Endodermal cell (in vitro differentiated cells): ENCODE data around the gene P2RX2. TPM values are rescaled to one million over a fixed set of nuclear protein-coding genes. Genes with fewer than 3 reads are reported as not detected.

Experiments
- DNase-seq: peaks from one replicate; pipeline ENCODE4 v3.0.0-alpha.2; 2017
- H3K27ac ChIP-seq: 2 replicates; pipeline ENCODE4 v1.5.1; 2013; ENCODE audit warnings: mild to moderate bottlenecking, low read depth, low read length, moderate library complexity
- H3K27me3 ChIP-seq: 2 replicates; pipeline ENCODE4 v1.6.1; 2013; ENCODE audit warnings: mild to moderate bottlenecking, low read length, moderate library complexity; ENCODE audit not compliant: insufficient read depth, control insufficient read depth, poor library complexity, severe bottlenecking
- H3K36me3 ChIP-seq: 2 replicates; pipeline ENCODE4 v1.7.0; 2013; ENCODE audit warnings: mild to moderate bottlenecking, low read length, moderate library complexity; ENCODE audit not compliant: control insufficient read depth, insufficient read depth
- H3K4me1 ChIP-seq: one replicate; pipeline ENCODE4 v1.7.0; 2013; ENCODE audit warnings: low read length; ENCODE audit not compliant: control insufficient read depth, insufficient read depth
- H3K4me3 ChIP-seq: 2 replicates; pipeline ENCODE4 v1.5.1; 2013; ENCODE audit warnings: mild to moderate bottlenecking, low read length, moderate library complexity
- H3K9ac ChIP-seq: 2 replicates; pipeline ENCODE4 v1.6.1; 2013; ENCODE audit warnings: mild to moderate bottlenecking, low read length, moderate library complexity; ENCODE audit not compliant: poor library complexity, severe bottlenecking; ENCODE audit errors: extremely low read depth
- H3K9me3 ChIP-seq: 2 replicates; pipeline ENCODE4 v1.6.1; 2013; ENCODE audit warnings: mild to moderate bottlenecking, low read length, moderate library complexity; ENCODE audit not compliant: control insufficient read depth
- H3K27ac Mint-ChIP-seq: 2 replicates; pipeline ENCODE4 v1.8.0; 2020; ENCODE audit warnings: mixed read lengths
- H3K27me3 Mint-ChIP-seq: 2 replicates; pipeline ENCODE4 v1.8.0; 2021; ENCODE audit warnings: mild to moderate bottlenecking, mixed read lengths; ENCODE audit not compliant: insufficient read depth
- H3K36me3 Mint-ChIP-seq: 2 replicates; pipeline ENCODE4 v1.8.0; 2020; ENCODE audit warnings: low read depth, mixed read lengths
- H3K4me1 Mint-ChIP-seq: 2 replicates; pipeline ENCODE4 v1.8.0; 2020; ENCODE audit warnings: mixed read lengths
- H3K4me3 Mint-ChIP-seq: 2 replicates; pipeline ENCODE4 v1.8.0; 2020; ENCODE audit warnings: mild to moderate bottlenecking, moderate library complexity, mixed read lengths
- H3K9me3 Mint-ChIP-seq: 2 replicates; pipeline ENCODE4 v1.8.0; 2020; ENCODE audit warnings: mild to moderate bottlenecking, mixed read lengths
- WGBS, 2 experiments: methylation state at CpG; one replicate each; pipeline versions ENCODE4 v1.1.5 to v1.1.7; 2013; ENCODE audit warnings: missing lambda C conversion rate in 2 of 2, mixed read lengths in 1 of 2; ENCODE audit not compliant: insufficient coverage in 1 of 2, insufficient read length in 1 of 2; 5-methylcytosine and 5-hydroxymethylcytosine counted together
- total RNA-seq, 2 donors: library from RNA; stranded (reverse); fragmentation: NEBNext Ultra II Directional in 1 of 2; extraction: Animal tissue kit (Norgen Biotek cat#: 25700) in 1 of 2; gene quantifications; 2 replicates in 1 of 2; 3 replicates in 1 of 2; pipeline ENCODE4 v1.2.1, GENCODE V29; 2021
- TF ChIP-seq, protein P1 (sequence below): fragments of 200-600 bp; sonication (generic); conservative IDR thresholded peaks from 2 replicates; pipeline ENCODE4 v1.5.0; 2021; ENCODE audit warnings: antibody characterized with exemption, mild to moderate bottlenecking

Gene P2RX2
- total RNA-seq, 2 donors from 2014 or later, result 0.97 to 2.8 TPM

DNA sequence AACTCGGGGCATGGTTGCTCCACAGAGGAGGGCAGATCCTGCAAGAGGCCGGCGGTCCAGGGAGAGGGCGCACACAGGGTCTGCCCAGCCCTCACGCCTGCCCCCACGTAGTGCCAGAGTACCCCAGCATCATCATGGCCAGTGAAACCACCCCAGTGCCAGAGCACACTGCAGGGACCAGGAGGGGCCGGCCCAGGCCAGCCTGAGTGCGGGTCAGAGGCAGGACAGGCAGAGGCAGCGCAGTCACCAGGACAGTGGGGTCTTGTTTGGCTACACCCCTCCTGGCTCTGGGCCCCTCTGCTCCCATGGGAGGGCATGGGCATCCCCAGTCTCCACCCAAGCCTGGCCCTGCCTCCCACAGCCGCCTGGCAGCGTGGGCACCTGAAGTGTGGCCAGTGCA is 42.9 kb upstream of the P2RX2 start:
- H3K36me3 Mint-ChIP-seq, result peaks cover 50% of the 10 kb centered on the region
- TF ChIP-seq, protein P1, sequence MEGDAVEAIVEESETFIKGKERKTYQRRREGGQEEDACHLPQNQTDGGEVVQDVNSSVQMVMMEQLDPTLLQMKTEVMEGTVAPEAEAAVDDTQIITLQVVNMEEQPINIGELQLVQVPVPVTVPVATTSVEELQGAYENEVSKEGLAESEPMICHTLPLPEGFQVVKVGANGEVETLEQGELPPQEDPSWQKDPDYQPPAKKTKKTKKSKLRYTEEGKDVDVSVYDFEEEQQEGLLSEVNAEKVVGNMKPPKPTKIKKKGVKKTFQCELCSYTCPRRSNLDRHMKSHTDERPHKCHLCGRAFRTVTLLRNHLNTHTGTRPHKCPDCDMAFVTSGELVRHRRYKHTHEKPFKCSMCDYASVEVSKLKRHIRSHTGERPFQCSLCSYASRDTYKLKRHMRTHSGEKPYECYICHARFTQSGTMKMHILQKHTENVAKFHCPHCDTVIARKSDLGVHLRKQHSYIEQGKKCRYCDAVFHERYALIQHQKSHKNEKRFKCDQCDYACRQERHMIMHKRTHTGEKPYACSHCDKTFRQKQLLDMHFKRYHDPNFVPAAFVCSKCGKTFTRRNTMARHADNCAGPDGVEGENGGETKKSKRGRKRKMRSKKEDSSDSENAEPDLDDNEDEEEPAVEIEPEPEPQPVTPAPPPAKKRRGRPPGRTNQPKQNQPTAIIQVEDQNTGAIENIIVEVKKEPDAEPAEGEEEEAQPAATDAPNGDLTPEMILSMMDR, result no peak
- Histone ChIP-seq H3K4me1 (no peaks in the 10 kb centered on the region), H3K9ac (no peak overlapping the region), H3K36me3 (peaks cover 17% of the 10 kb centered on the region), H3K27me3 (peaks cover under 1% of the 10 kb centered on the region), H3K4me3 (no peak overlapping the region), H3K9me3 (no peaks in the 10 kb centered on the region), H3K27ac (no peak overlapping the region)
- H3K4me3 Mint-ChIP-seq, result no peak overlapping the region
- WGBS, 2 experiments, result 97 to 100% methylated on average over 10 to 11 of the region's 11 CpGs
- peaks cover 2% of the 10 kb centered on the region for H3K27me3 Mint-ChIP-seq
- H3K9me3 Mint-ChIP-seq, result no peaks in the 10 kb centered on the region
- H3K27ac Mint-ChIP-seq, result no peak overlapping the region
- H3K4me1 Mint-ChIP-seq, result no peaks in the 10 kb centered on the region
- no peak for DNase-seq

DNA sequence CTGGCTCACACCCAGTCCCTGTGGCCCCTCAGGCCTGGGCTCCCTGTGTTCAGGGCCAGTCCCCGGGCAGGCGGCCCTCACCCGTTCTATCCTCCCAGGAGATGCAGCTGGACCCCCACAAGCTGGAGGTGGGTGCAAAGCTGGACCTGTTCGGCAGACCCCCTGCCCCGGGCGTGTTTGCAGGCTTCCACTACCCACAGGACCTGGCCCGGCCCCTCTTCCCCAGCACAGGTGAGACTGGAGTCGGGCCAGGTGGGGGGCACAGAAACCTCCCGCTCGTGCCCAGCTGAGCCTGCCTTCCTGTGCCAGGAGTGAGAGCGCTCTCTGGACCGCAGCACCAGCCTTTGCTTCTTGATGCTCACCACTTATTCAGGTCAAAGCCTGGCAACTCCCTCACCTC is 41.9 kb upstream of the P2RX2 start:
- TF ChIP-seq, protein P1, result no peak
- no peaks in the 10 kb centered on the region for H3K9me3 Mint-ChIP-seq

DNA sequence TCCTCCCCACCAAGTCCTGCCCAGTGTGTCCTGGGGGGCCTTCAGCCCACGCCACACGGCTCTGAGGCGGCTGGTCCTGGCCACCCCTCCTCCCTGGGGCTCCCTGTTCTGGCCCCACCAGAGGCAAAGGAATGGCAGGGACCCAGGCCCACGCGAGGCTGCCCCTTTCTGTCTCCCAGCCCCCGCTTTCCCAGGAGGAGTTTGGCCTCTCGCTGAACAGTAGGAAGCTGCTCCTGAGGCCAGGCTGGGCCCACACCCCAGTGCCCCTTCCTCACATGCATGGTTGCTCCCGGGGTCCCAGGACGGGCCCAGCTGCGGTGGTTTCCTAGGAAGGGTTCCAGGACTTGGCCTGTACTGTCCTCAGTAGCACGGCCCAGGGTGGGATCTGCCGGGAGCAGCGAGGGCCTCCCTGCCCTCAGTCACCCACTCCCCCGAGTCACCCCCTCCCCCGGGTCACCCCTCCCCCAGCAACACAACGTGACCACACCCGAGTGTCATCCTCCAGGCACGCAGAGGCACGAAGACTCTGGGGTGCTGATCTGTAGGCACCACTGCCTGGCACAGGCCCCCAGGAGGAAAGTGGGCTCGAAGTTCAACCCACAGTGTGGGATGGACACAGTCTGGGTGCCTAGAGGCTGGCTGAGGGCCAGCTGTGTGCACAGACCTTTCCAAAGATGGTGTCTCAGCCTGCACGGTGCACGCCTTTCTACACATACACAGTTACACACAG is 41.2 kb upstream of the P2RX2 start:
- no peak overlapping the region for H3K27ac Mint-ChIP-seq
- H3K9ac ChIP-seq, result no peak overlapping the region
- H3K9me3 Mint-ChIP-seq, result no peaks in the 10 kb centered on the region
- peaks cover 16% of the 10 kb centered on the region for H3K27me3 Mint-ChIP-seq
- H3K27ac ChIP-seq, result no peak overlapping the region
- H3K27me3 ChIP-seq, result peaks cover 17% of the 10 kb centered on the region
- H3K36me3 Mint-ChIP-seq, result peaks cover 53% of the 10 kb centered on the region
- H3K4me1 Mint-ChIP-seq, result no peaks in the 10 kb centered on the region
- H3K4me3 Mint-ChIP-seq, result no peak overlapping the region
- TF ChIP-seq, protein P1, result no peak
- H3K4me1 ChIP-seq, result no peaks in the 10 kb centered on the region
- H3K4me3 ChIP-seq, result no peak overlapping the region
- DNase-seq, result no peak
- WGBS, 2 experiments, result 90 to 92% methylated on average over 13 to 21 of the region's 22 CpGs
- H3K9me3 ChIP-seq, result no peaks in the 10 kb centered on the region
- peaks cover 17% of the 10 kb centered on the region for H3K36me3 ChIP-seq

More for the DNA sequence above, 41.9 kb upstream of the P2RX2 start:
- Histone ChIP-seq H3K9ac (no peak overlapping the region), H3K27ac (no peak overlapping the region), H3K4me3 (no peak overlapping the region), H3K4me1 (no peaks in the 10 kb centered on the region), H3K9me3 (no peaks in the 10 kb centered on the region), H3K36me3 (peaks cover 17% of the 10 kb centered on the region), H3K27me3 (peaks cover 11% of the 10 kb centered on the region)
- Mint-ChIP-seq H3K27ac (no peak overlapping the region), H3K27me3 (peaks cover 10% of the 10 kb centered on the region), H3K4me3 (no peak overlapping the region), H3K4me1 (no peaks in the 10 kb centered on the region), H3K36me3 (peaks cover 53% of the 10 kb centered on the region)
- WGBS, 2 experiments, result 95 to 100% methylated on average over 4 to 12 of the region's 12 CpGs
- no peak for DNase-seq
